IMR-90 (cell line): ENCODE results near the gene CEACAM20. TPM values are rescaled to one million over a fixed set of nuclear protein-coding genes. Genes with fewer than 3 reads are reported as not detected.

Experiments used
- ATAC-seq: fragments of 200-7000 bp; cut with Tn5 transposase; 2 replicates; pipeline ENCODE4 v1.9.1; 2020; ENCODE audit warnings: low read depth, mild to moderate bottlenecking, moderate library complexity
- BruUV-seq: library from RNA; stranded (reverse); fragments of 400-500 nt; replicated peaks from 2 replicates; lab custom pipeline; 2021; lab: Mats Ljungman, UMichigan
- CTCF ChIA-PET: fragments of 300-600 bp; formaldehyde crosslinking; extraction: SDS; loops from one replicate; lab custom pipeline; 2021; ENCODE audit warnings: antibody characterized with exemption; lab: Yijun Ruan, JAX
- POLR2A ChIA-PET: fragments of 300-600 bp; sonication (Branson Sonifier 250); formaldehyde crosslinking; loops from one replicate; lab custom pipeline; 2022; ENCODE audit warnings: antibody characterized with exemption; ENCODE audit not compliant: unreplicated experiment; lab: Charles Lee
- DNase-seq: peaks from one replicate; pipeline ENCODE4 v3.0.0; 2013
- H2AFZ ChIP-seq: replicated peaks from 2 replicates; pipeline ENCODE3; 2013; ENCODE audit warnings: low read length, mild to moderate bottlenecking; ENCODE audit not compliant: poor library complexity
- H2AK5ac ChIP-seq: 2 replicates; pipeline ENCODE4 v1.6.1; 2013; ENCODE audit warnings: low read depth, low read length, inconsistent platforms
- H2AK9ac ChIP-seq: replicated peaks from 2 replicates; pipeline ENCODE3; 2013; ENCODE audit warnings: mild to moderate bottlenecking, low read depth, low read length, moderate library complexity; ENCODE audit not compliant: poor library complexity
- H2BK120ac ChIP-seq: 2 replicates; pipeline ENCODE4 v1.6.1; 2013; ENCODE audit warnings: low read depth, low read length, inconsistent platforms
- H2BK15ac ChIP-seq: 3 replicates; pipeline ENCODE4 v1.6.1; 2013; ENCODE audit warnings: low read depth, low read length, inconsistent platforms
- H2BK20ac ChIP-seq: 2 replicates; pipeline ENCODE4 v1.6.1; 2013; ENCODE audit warnings: low read depth, mild to moderate bottlenecking, inconsistent platforms, low read length, moderate library complexity
- H2BK5ac ChIP-seq: 2 replicates; pipeline ENCODE4 v1.6.1; 2013; ENCODE audit warnings: mild to moderate bottlenecking, low read depth, low read length, inconsistent platforms; ENCODE audit not compliant: poor library complexity, severe bottlenecking
- H3K14ac ChIP-seq: replicated peaks from 2 replicates; pipeline ENCODE4 v1.6.1; 2013; ENCODE audit warnings: low read depth, low read length, inconsistent platforms
- H3K18ac ChIP-seq: 2 replicates; pipeline ENCODE4 v1.6.1; 2013; ENCODE audit warnings: low read depth, low read length, control low read depth
- H3K23ac ChIP-seq: 2 replicates; pipeline ENCODE4 v1.6.1; 2013; ENCODE audit warnings: low read depth, low read length, inconsistent platforms
- H3K27ac ChIP-seq: 2 replicates; pipeline ENCODE4 v1.5.1; 2013; ENCODE audit warnings: mild to moderate bottlenecking, control low read depth, low read length; ENCODE audit not compliant: insufficient read depth
- H3K27me3 ChIP-seq: 2 replicates; pipeline ENCODE4 v1.6.1; 2013; ENCODE audit warnings: low read length; ENCODE audit not compliant: control insufficient read depth, insufficient read depth
- H3K36me3 ChIP-seq: 2 replicates; pipeline ENCODE4 v1.6.1; 2013; ENCODE audit warnings: low read length, mixed read lengths; ENCODE audit not compliant: control insufficient read depth, insufficient read depth
- H3K4ac ChIP-seq: 2 replicates; pipeline ENCODE4 v1.6.1; 2013; ENCODE audit warnings: low read depth, low read length, inconsistent platforms
- H3K4me1 ChIP-seq: 2 replicates; pipeline ENCODE4 v1.6.1; 2013; ENCODE audit warnings: low read length, mixed read lengths; ENCODE audit not compliant: control insufficient read depth, insufficient read depth
- H3K4me2 ChIP-seq: 2 replicates; pipeline ENCODE4 v1.6.1; 2013; ENCODE audit warnings: low read depth, mild to moderate bottlenecking, control low read depth, low read length, moderate library complexity
- H3K4me3 ChIP-seq: 2 replicates; pipeline ENCODE4 v1.5.1; 2013; ENCODE audit warnings: low read depth, mild to moderate bottlenecking, control low read depth, low read length, moderate library complexity; ENCODE audit not compliant: insufficient read depth
- H3K56ac ChIP-seq: 2 replicates; pipeline ENCODE4 v1.6.1; 2013; ENCODE audit warnings: low read length, inconsistent platforms; ENCODE audit not compliant: insufficient read depth; ENCODE audit errors: extremely low read depth
- H3K79me1 ChIP-seq, 2 experiments: 2 replicates each; pipeline ENCODE4 v1.6.1; 2013; ENCODE audit warnings: low read length in 2 of 2, inconsistent platforms in 1 of 2, low read depth in 1 of 2
- H3K9ac ChIP-seq: 2 replicates; pipeline ENCODE4 v1.6.1; 2013; ENCODE audit warnings: low read depth, low read length, control low read depth
- H3K9me1 ChIP-seq: 2 replicates; pipeline ENCODE4 v1.6.1; 2013; ENCODE audit warnings: low read length, inconsistent platforms; ENCODE audit not compliant: insufficient read depth
- H3K9me3 ChIP-seq: 2 replicates; pipeline ENCODE4 v1.6.1; 2013; ENCODE audit warnings: low read length; ENCODE audit not compliant: control insufficient read depth, insufficient read depth
- H4K20me1 ChIP-seq: 2 replicates; pipeline ENCODE4 v1.6.1; 2013; ENCODE audit warnings: low read length, inconsistent platforms; ENCODE audit not compliant: insufficient read depth
- H4K5ac ChIP-seq: 2 replicates; pipeline ENCODE4 v1.6.1; 2013; ENCODE audit warnings: mild to moderate bottlenecking, low read depth, low read length, control low read depth
- H4K8ac ChIP-seq, 2 experiments: 2 replicates each; pipeline ENCODE4 v1.6.1; 2013; ENCODE audit warnings: low read depth in 2 of 2, low read length in 2 of 2, control low read depth in 1 of 2, inconsistent platforms in 1 of 2
- H4K91ac ChIP-seq: 2 replicates; pipeline ENCODE4 v1.6.1; 2013; ENCODE audit warnings: low read depth, low read length, inconsistent platforms; ENCODE audit not compliant: insufficient read depth
- BHLHE40 ChIP-seq: fragments of 150-350 bp; IDR thresholded peaks from 2 replicates; pipeline ENCODE4 v1.6.1; 2016; ENCODE audit warnings: mild to moderate bottlenecking, low read depth, low read length
- CEBPB ChIP-seq: IDR thresholded peaks from 2 replicates; pipeline ENCODE4 v1.6.1; 2012; ENCODE audit warnings: low read depth, low read length, improper control_type of control experiment
- CHD1 ChIP-seq: IDR thresholded peaks from 2 replicates; pipeline ENCODE4 v1.6.1; 2012; ENCODE audit warnings: low read depth, low read length, improper control_type of control experiment
- FOS ChIP-seq: fragments of 150-350 bp; IDR thresholded peaks from 2 replicates; pipeline ENCODE4 v1.6.1; 2016; ENCODE audit warnings: low read depth, low read length
- MAFK ChIP-seq: IDR thresholded peaks from 2 replicates; pipeline ENCODE4 v1.6.1; 2012; ENCODE audit warnings: low read depth, low read length, improper control_type of control experiment
- MAZ ChIP-seq: IDR thresholded peaks from 2 replicates; pipeline ENCODE4 v1.6.1; 2012; ENCODE audit warnings: low read depth, mild to moderate bottlenecking, low read length, improper control_type of control experiment, moderate library complexity, borderline replicate concordance
- MXI1 ChIP-seq: IDR thresholded peaks from 2 replicates; pipeline ENCODE4 v1.6.1; 2012; ENCODE audit warnings: low read depth, mild to moderate bottlenecking, low read length, moderate library complexity, borderline replicate concordance
- NFE2L2 ChIP-seq: fragments of 150-350 bp; IDR thresholded peaks from 2 replicates; pipeline ENCODE4 v1.6.1; 2016; ENCODE audit warnings: low read depth, mild to moderate bottlenecking, low read length
- POLR2A ChIP-seq: IDR thresholded peaks from 2 replicates; pipeline ENCODE4 v1.6.1; 2012; ENCODE audit warnings: mild to moderate bottlenecking, low read depth, low read length
- RAD21 ChIP-seq: IDR thresholded peaks from 2 replicates; pipeline ENCODE4 v1.6.1; 2012; ENCODE audit warnings: low read length, improper control_type of control experiment
- RCOR1 ChIP-seq: IDR thresholded peaks from 2 replicates; pipeline ENCODE4 v1.6.1; 2012; ENCODE audit warnings: mild to moderate bottlenecking, low read length, improper control_type of control experiment; ENCODE audit not compliant: insufficient replicate concordance
- RFX5 ChIP-seq: IDR thresholded peaks from 2 replicates; pipeline ENCODE4 v1.8.0; 2012; ENCODE audit warnings: low read depth, mild to moderate bottlenecking, low read length, moderate library complexity
- SMC3 ChIP-seq: fragments of 150-350 bp; IDR thresholded peaks from 2 replicates; pipeline ENCODE4 v1.6.1; 2016; ENCODE audit warnings: low read depth, mild to moderate bottlenecking, antibody characterized with exemption, low read length, moderate library complexity
- WGBS, 2 experiments: methylation state at CpG; one replicate each; pipeline versions ENCODE4 v1.1.5 to v1.1.7; 2013; ENCODE audit warnings: missing lambda C conversion rate in 2 of 2; ENCODE audit not compliant: insufficient read length in 1 of 2; ENCODE audit errors: extremely low coverage in 2 of 2; 5-methylcytosine and 5-hydroxymethylcytosine counted together
- dilution Hi-C: fragments of 300-500 bp; cut with HindIII; formaldehyde crosslinking; loops from one replicate; pipeline ENCODE4 v1.14.3; 2018; ENCODE audit warnings: low sequenced_read_pairs; ENCODE audit not compliant: unreplicated experiment
- in situ Hi-C: fragments of 300-500 bp; cut with MboI; formaldehyde crosslinking; loops from 3 replicates; pipeline ENCODE4 v1.14.3; 2019; ENCODE audit warnings: low sequenced_read_pairs, inconsistent platforms, mixed read lengths
- intact Hi-C: fragments of 100-400 bp; cut with micrococcal nuclease; formaldehyde crosslinking; loops from 2 replicates; pipeline ENCODE4 v1.10.0; 2022
- polyA plus RNA-seq, 3 experiments: library from polyadenylated mRNA; depleted of rRNA; stranded (reverse); fragments of >200 nt; gene quantifications; 2 replicates each; pipeline ENCODE4 v1.2.3, GENCODE V29; 2012; ENCODE audit warnings: low replicate concordance in 1 of 3
- total RNA-seq: library from RNA; depleted of rRNA; stranded (reverse); fragments of >200 nt; gene quantifications from 2 replicates; pipeline ENCODE4 v1.2.3, GENCODE V29; 2012
- TF ChIP-seq, protein P1 (sequence below): fragments of 150-350 bp; IDR thresholded peaks from 2 replicates; pipeline ENCODE4 v1.6.1; 2016; ENCODE audit warnings: low read depth, mild to moderate bottlenecking, low read length, moderate library complexity, borderline replicate concordance
- TF ChIP-seq, protein P2 (sequence below): fragments of 150-350 bp; IDR thresholded peaks from 2 replicates; pipeline ENCODE4 v1.6.1; 2017; ENCODE audit warnings: mild to moderate bottlenecking, antibody characterized with exemption, low read length, low read depth
- TF ChIP-seq, protein P3 (sequence below): conservative IDR thresholded peaks from 2 replicates; pipeline ENCODE4 v1.5.1; 2012; ENCODE audit warnings: mild to moderate bottlenecking, low read depth, low read length, improper control_type of control experiment

CEACAM20 gene
- total and polyA plus RNA-seq, 2 of the 4 experiments (the other 2 are of a cell fraction): not detected

DNA sequence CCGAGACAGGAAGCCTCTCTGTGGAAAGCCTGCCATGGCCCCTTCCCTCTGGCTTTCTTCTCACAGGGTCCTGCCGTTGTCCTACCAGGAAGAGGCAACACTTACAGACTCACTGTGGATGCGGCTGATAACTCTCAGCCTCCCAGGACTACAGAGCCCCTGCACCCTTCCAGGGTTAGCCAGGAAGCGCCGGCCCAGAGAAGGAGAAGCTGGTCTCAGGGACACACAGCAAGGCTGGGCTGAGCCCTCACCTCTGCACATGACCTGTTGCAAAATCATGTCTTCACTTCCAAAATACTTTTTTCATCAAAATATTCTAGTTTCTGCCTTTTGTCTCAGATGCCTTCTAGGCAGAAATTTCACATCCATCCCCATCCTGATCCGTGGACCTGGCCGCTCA, 1.9 kb downstream of the CEACAM20 start:
- no peaks in the 10 kb centered on the region for H4K20me1 ChIP-seq
- dilution Hi-C loops (no loop called here), in situ Hi-C loops (no loop called here), intact Hi-C loops (no loop called here)
- no peak overlapping the region for H3K56ac ChIP-seq
- H2AFZ ChIP-seq: no peak overlapping the region
- H3K4ac ChIP-seq: no peak overlapping the region
- H2AK5ac ChIP-seq: no peak overlapping the region
- no peak overlapping the region for H3K9ac ChIP-seq
- CTCF ChIA-PET: no interaction called here
- H3K4me2 ChIP-seq: no peak overlapping the region
- DNase-seq (no peak), ATAC-seq (no peak)
- H2BK15ac ChIP-seq: no peak overlapping the region
- H3K79me1 ChIP-seq: no peaks in the 10 kb centered on the region
- H3K9me3 ChIP-seq: no peaks in the 10 kb centered on the region; the same call in 1 of the 2 replicates
- H3K27me3 ChIP-seq: peaks cover 12% of the 10 kb centered on the region
- H2BK5ac ChIP-seq: no peak overlapping the region
- TF ChIP-seq RFX5: no peak
- TF ChIP-seq FOS: no peak
- no peak for TF ChIP-seq RAD21
- TF ChIP-seq POLR2A: no peak
- no peak for TF ChIP-seq CEBPB
- no peak for TF ChIP-seq SMC3
- TF ChIP-seq, protein P1, sequence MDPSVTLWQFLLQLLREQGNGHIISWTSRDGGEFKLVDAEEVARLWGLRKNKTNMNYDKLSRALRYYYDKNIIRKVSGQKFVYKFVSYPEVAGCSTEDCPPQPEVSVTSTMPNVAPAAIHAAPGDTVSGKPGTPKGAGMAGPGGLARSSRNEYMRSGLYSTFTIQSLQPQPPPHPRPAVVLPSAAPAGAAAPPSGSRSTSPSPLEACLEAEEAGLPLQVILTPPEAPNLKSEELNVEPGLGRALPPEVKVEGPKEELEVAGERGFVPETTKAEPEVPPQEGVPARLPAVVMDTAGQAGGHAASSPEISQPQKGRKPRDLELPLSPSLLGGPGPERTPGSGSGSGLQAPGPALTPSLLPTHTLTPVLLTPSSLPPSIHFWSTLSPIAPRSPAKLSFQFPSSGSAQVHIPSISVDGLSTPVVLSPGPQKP: no peak
- no peak for TF ChIP-seq BHLHE40
- no peak for TF ChIP-seq MXI1
- no peak for TF ChIP-seq MAZ
- TF ChIP-seq CHD1: no peak
- TF ChIP-seq RCOR1: no peak
- TF ChIP-seq, protein P2, sequence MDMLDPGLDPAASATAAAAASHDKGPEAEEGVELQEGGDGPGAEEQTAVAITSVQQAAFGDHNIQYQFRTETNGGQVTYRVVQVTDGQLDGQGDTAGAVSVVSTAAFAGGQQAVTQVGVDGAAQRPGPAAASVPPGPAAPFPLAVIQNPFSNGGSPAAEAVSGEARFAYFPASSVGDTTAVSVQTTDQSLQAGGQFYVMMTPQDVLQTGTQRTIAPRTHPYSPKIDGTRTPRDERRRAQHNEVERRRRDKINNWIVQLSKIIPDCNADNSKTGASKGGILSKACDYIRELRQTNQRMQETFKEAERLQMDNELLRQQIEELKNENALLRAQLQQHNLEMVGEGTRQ: no peak
- TF ChIP-seq NFE2L2: no peak
- TF ChIP-seq MAFK: no peak
- TF ChIP-seq, protein P3, sequence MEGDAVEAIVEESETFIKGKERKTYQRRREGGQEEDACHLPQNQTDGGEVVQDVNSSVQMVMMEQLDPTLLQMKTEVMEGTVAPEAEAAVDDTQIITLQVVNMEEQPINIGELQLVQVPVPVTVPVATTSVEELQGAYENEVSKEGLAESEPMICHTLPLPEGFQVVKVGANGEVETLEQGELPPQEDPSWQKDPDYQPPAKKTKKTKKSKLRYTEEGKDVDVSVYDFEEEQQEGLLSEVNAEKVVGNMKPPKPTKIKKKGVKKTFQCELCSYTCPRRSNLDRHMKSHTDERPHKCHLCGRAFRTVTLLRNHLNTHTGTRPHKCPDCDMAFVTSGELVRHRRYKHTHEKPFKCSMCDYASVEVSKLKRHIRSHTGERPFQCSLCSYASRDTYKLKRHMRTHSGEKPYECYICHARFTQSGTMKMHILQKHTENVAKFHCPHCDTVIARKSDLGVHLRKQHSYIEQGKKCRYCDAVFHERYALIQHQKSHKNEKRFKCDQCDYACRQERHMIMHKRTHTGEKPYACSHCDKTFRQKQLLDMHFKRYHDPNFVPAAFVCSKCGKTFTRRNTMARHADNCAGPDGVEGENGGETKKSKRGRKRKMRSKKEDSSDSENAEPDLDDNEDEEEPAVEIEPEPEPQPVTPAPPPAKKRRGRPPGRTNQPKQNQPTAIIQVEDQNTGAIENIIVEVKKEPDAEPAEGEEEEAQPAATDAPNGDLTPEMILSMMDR: no peak
- no peak overlapping the region for H3K4me3 ChIP-seq
- H2BK120ac ChIP-seq: no peak overlapping the region
- H3K36me3 ChIP-seq: no peaks in the 10 kb centered on the region
- H4K8ac ChIP-seq: no peak overlapping the region
- WGBS, 2 experiments: 76% methylated on average over 2 of the region's 7 CpGs; no CpG with 5 or more reads in 1 of the 2 experiments
- POLR2A ChIA-PET: no interaction called here
- H4K91ac ChIP-seq: no peak overlapping the region
- no peak overlapping the region for H2AK9ac ChIP-seq
- no peak overlapping the region for H3K14ac ChIP-seq
- no peaks in the 10 kb centered on the region for H3K9me1 ChIP-seq
- no peak overlapping the region for H3K18ac ChIP-seq
- H2BK20ac ChIP-seq: no peak overlapping the region
- H3K23ac ChIP-seq: no peak overlapping the region
- no peak overlapping the region for H4K5ac ChIP-seq
- no peak overlapping the region for H3K27ac ChIP-seq
- no peaks in the 10 kb centered on the region for H3K4me1 ChIP-seq
- no TSS peak for BruUV-seq
